ENCODE measurements around the gene SPON1.

Gene SPON1

GRCh38 chr11:14202251-14203196 lies 240.0 kb downstream of the SPON1 start:
- DNase-seq = no peak

DNA sequence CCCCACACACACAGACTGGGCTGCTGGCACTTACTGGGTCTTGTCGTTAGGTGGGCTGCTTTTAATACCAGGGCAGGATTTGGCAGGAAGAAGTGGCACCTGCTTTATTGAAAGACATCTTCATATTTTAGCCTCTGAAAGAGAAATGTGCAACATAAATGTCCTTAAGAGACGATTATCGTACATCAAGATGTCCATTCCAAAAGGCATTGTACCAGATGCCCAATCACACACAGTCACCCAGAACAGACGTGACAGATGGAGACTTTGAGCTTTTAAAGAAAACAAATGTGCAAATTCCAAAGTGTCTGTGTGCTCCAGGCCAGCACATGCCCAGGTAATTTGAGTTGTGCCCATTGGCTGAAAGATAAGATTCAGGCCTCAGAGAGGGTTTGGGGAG lies 240.8 kb downstream of the SPON1 start:
- peak; percentile 20 for DNase-seq

DNA sequence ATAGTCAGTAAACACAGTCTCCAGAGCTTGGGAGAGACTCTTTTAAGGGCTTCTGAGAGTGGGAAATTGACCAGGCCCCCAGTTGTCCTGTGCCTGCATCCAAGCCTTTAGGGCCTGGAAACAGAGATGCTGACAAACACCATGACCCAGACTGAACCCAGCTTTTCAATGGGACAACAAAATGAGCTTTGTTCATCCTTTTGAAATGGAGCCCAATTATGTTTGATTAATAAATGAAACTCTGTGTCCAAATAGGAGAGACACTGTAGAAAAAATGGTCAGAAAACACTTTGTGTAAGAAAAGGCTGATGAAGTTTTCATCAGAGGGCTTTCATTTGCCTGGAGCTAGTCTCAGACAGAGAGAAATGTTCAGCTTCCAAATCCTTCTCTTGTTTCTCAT lies 250.5 kb downstream of the SPON1 start:
- DNase-seq = no peak

DNA sequence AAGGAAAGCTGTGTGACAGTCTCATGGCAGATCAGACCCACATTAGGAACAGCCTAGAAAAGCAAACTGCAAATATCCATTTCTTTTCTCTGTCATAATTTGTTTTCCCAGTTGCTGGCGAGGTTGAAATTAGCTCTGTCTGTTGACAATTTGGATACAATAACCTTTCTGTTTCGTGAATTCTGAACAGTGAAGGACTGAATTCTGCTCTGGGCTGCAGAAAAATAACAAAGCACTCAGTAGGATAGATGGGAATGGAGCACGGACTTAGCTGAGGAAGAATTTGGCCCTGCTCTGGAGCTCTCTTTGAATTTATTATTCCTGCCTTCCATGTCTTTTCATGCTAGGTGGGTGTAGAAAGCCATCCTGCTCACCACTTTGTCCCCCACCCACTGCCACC lies 256.2 kb downstream of the SPON1 start:
- DNase-seq = no peak

- DNase-seq = no peak
Observed at GRCh38 chr11:14223636-14224288, 261.2 kb downstream of the SPON1 start.

DNA sequence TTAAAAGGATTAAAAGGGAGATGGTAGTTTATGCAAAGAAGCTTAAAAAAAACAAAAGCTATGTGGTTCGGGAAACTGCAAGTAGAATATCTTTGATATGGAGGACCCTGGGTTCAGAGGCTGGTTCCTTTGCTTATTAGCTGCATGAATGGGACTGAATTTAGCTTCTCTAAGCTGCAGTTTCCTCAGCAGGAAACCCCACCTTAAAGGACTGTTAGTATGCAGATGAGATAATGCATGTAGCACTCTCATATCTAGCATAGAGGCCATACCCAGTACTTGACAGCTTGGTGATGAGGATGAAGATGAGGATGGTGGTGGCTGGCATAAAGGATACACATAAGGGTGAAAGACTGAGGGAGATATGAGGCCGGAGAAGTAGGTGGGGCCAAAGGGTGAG lies 261.9 kb downstream of the SPON1 start:
- no peak for DNase-seq

DNA sequence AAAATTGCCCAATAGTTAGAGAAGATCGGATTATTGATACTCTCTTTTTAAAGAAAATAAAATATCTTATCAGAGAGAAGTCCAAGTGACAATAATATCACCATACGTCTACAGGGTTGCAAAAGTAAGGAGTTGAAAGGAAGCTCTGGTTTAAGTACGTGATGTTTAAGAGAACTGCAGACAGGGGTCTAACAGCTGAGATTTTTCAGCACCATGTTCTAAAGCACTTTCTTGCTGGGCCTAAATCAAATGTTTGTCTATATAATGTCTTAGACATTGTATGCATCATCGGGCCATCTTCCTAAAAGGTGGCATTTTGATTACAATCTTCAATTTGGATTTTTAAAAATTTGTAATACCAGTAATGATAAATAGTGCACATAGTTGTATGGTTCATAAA lies 263.1 kb downstream of the SPON1 start:
- no peak for DNase-seq

GRCh38 chr11:14228356-14228755 lies 265.8 kb downstream of the SPON1 start:
- no peak for DNase-seq

GRCh38 chr11:14229472-14229871 lies 266.9 kb downstream of the SPON1 start:
- no peak for DNase-seq

- DNase-seq = no peak
Observed at GRCh38 chr11:14230407-14230806, 267.9 kb downstream of the SPON1 start.

DNA sequence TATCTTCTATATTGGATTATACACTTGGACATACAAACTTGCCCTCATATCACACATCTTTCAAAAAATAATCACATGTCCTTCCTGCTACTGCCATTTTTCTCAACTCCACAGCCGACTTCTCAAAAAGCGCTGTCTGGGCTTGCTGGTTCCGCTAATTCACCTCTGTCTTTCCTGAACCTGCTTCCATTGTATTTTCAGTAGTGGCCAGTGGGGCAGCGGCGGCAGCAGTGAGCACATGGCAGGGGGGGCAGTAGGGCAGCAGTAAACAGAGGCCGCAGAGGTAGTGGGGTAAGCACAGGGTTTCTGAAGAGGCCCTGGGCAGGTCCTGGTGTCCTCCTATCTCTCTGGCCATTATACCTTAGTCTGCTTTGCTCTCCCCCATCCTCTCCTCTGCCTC lies 270.1 kb downstream of the SPON1 start:
- no peak for DNase-seq

DNA sequence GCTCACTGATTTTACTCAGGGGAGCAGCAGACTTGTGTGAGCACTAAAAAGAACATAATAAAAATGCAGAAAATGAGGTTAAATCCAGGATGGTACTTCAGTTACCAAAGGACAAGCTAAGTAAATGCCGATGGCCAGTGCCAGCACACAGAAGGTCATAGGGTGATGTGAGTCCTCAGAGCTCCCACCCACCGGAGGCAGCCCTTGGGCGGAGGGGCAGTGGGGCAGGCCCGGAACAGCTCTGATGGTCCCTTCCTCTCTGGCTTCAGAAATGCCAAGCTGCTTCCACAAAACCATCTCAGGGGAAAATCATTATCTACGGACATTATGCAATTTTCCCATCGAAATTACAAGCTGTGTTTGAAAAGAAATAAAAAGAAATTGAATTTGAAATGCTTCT lies 271.9 kb downstream of the SPON1 start:
- no peak for DNase-seq

DNA sequence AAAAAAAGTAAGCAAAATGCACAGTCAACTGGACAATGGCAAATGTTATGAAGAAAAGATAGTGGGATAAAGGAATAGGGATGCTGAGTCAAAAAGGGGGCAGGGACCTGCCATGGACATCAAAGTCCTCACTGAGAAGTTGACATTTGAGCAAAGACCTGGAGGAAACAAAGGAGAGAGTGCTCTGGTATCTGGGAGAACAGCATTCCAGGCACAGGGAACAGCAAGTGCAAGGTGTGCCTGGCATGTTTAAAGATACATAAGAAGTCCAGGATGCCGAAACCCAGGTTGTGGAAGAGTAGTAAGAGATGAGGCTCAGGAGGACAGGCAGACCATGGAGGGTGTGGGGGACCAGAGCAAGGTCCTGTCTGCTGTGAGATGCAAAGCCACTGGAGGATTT lies 273.2 kb downstream of the SPON1 start:
- DNase-seq = no peak

DNA sequence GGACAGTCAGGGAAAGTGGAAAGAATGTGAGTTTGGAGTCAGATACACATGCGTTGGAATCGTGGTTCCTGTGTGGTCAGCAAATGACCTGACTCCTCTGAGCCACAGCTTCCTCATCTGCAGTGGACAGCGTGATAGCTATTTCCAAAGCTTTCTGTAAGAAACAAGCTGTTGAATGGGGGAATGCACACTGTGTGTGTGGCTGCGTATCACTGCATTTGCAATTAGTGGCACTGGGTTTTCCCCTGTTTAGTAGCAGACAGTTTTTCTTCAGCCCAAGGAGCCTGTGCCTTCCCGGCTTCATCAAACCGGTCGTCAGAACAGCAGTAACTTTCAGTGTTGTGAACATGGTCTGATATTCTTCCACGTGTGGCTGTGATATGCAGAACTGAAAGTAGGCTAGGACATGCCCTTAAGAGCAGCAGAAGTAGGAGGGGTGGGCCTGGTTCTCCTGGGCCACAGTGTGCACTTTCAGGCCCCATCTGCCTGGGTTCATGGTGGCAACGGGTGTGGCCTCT lies 275.0 kb downstream of the SPON1 start:
- DNase-seq = no peak

DNA sequence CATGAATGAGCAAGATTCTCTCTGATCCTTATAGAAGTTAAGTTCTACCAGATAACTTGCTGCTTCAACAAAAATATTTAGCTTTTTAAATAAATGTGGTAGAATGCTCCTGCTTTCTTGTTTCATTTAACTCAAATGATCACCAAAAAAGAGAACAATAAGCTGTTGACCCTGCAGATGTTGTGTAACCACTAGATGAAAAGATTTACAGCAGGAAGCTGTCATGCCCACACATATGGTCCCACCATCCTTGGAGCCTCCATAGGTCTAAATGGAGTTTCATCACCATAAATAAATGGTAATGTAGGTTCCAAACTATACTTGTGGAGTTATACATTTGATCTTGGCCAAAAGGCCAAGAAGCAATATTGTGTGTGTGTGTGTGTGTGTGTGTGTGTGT lies 277.7 kb downstream of the SPON1 start:
- DNase-seq = no peak

GRCh38 chr11:14240951-14241350 lies 278.4 kb downstream of the SPON1 start:
- DNase-seq = no peak

DNA sequence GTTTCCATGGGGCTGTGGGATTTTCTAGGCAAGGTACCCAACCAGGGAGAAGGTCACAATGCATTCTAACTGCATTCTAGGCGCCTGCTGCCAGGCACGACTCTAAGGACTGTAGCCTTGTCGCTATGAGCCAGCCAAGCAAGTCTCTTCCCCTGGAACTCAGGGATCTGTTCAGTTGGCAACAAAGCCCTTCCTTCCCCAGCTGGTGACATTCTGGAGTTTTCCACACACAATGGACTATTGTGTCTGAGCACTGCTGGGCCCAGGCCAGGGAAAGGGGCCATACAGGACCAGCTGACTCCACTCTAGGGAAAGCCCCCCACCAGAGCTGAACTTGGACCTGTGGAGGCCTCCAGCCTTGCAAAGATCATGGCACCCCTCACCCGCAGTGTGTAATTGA lies 279.7 kb downstream of the SPON1 start:
- DNase-seq = no peak

DNA sequence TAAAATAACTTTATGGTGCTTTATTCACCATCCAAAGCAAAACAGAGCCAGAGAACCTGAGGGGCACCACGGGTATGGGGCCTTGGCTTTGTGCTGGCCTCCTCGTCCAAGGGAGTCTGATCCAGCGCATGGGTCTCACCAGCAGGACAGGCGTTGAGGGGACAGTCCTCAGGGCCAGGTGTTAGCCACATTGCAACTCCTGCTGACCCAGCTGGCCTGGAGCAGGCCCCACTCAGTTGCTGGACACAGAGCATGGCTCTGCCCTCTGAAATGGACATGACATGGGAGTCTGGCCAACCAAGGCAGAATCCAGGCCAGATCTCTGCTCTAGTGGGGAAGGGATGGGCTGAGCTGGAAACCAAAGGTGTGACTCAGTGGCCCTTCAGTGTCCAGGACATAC lies 280.2 kb downstream of the SPON1 start:
- no peak for DNase-seq

DNA sequence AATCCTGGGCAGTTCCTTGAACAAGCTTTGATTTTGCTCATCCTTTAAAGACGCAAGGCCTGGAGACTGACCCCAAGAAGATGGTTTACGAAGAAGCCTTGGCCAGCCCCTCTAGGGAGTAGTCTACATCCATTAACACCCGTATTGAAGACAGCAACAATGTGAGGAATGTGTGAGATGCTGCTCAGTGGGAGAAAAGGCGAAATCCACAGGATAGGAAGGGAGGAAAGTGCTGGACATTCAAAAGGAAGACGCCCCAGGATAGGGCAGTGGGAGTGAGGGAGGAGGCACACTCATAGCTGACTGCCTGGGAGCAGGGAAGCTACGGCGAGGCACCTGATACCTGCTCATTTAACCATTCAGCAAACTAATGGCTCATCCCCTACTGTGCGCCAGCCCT lies 282.4 kb downstream of the SPON1 start:
- no peak for DNase-seq

DNA sequence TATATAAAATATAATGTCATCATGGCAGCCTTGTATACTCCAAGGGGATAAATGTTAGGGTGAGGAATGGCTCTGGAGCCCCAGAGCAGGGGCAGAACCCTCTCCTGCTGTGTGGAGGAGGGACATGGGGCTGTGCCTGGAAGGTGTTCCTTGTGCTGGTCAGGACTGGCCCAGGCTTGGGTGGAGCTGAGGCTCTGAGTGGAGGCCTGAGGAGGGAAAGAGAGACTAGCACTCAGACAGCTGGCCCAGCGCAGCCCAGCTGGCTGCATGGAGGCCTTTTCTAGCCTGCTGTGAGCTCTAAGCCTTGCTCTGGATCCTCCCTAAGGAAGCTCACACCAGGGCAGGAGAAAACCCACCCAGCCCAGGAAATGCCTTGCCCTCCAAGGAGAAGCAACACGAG lies 282.9 kb downstream of the SPON1 start:
- DNase-seq = no peak

GRCh38 chr11:14248580-14248981 lies 286.1 kb downstream of the SPON1 start:
- DNase-seq = no peak

DNA sequence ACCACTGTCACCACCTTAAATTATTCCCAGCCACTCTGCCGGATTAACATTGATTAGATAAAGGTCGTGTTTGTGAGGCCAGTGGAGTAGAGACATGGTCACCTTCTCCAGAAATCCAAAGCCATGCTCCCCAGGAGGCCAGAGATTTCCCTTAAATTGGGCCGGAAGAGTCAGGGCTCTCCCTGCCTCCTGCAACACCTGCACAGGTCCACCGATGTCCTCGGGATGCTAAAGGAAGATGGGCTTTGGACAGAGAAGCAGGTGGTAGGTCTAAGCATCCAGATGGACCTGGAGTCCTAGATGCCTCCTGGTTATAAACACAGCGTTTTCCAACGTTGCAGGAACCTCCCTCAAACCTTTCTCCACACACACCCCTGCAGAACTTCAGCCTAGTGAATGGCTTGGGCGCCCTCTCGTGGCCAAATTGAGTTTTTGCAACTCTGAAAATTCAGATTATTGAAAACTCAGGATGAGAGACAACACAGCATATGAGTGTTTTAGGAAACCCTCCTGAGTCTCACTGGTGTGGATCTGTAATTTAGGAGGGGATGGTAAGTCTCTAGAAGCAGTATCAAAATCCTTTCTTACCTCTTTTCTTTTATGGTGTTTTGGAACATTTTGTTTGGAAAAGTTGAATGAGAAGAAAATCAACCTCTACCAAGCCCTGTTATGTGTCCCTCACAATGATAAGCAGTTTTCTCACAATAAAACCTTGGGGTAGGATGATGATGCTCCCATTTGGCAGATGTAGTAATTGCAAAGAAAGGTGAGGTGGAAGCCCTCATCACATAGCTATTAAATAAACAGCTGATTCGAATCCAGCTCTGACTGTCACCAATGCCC lies 286.8 kb downstream of the SPON1 start:
- peak; percentile 54 for DNase-seq

DNA sequence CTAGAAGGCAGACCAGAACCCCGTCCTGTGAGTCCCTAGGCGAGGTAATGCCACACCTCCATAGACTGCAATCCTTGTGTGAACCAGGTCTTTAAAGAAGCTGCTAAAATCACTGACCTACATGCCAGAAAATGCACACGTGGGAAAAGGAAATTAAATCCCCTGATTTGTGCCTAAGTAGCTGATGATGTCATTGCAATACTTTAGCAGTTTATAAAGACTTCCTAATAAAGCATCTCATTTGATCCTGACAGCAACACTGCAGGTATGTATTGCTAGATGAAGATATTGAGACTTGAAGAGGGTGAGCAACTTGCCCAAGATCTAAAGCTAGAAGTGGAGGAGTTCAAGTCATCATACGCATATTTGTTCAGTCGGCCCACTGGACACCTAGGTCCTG lies 289.2 kb downstream of the SPON1 start:
- no peak for DNase-seq

Measured in NCI-H1694 treated with DMSO at 0.1 percent for 48 hours (cell line).